ENCODE data around the gene KIF27.
"Not testable (repeated sequence)": the region's sequence is repeated elsewhere in the genome, so short reads cannot be mapped to it uniquely, and the experiment has no call there.

KIF27 gene

GRCh38 chr9:83815120-83815519 lies 106.1 kb downstream of the KIF27 start:
- not testable (repeated sequence) for H3K4me3 ChIP-seq (ENCODE audit: low read depth in 1 of 5, low read length in 5 of 5); H3K4me1 ChIP-seq (ENCODE audit: control insufficient read depth in 5 of 5, insufficient read depth in 5 of 5, low read length in 5 of 5); H3K36me3 ChIP-seq (ENCODE audit: control insufficient read depth in 5 of 5, insufficient read depth in 5 of 5, low read length in 5 of 5); H3K27me3 ChIP-seq (ENCODE audit: control insufficient read depth in 5 of 5, insufficient read depth in 4 of 5, low read length in 5 of 5); H3K9ac ChIP-seq (ENCODE audit: low read length in 5 of 5); H3K27ac ChIP-seq (ENCODE audit: low read depth, low read length); H3K9me3 ChIP-seq (ENCODE audit: control insufficient read depth in 5 of 5, low read length in 5 of 5)

- not testable (repeated sequence) for H3K9me3 ChIP-seq (ENCODE audit: control insufficient read depth in 5 of 5, low read length in 5 of 5); H3K4me3 ChIP-seq (ENCODE audit: low read depth in 1 of 5, low read length in 5 of 5); H3K9ac ChIP-seq (ENCODE audit: low read length in 5 of 5); H3K36me3 ChIP-seq (ENCODE audit: control insufficient read depth in 5 of 5, insufficient read depth in 5 of 5, low read length in 5 of 5); H3K27me3 ChIP-seq (ENCODE audit: control insufficient read depth in 5 of 5, insufficient read depth in 4 of 5, low read length in 5 of 5); H3K27ac ChIP-seq (ENCODE audit: low read depth, low read length); H3K4me1 ChIP-seq (ENCODE audit: control insufficient read depth in 5 of 5, insufficient read depth in 5 of 5, low read length in 5 of 5)
Measured at GRCh38 chr9:83809213-83809612, 112.0 kb downstream of the KIF27 start.

GRCh38 chr9:83804454-83804853 lies 116.8 kb downstream of the KIF27 start:
- not testable (repeated sequence) for H3K27me3 ChIP-seq (ENCODE audit: control insufficient read depth in 5 of 5, insufficient read depth in 4 of 5, low read length in 5 of 5); H3K36me3 ChIP-seq (ENCODE audit: control insufficient read depth in 5 of 5, insufficient read depth in 5 of 5, low read length in 5 of 5); H3K9ac ChIP-seq (ENCODE audit: low read length in 5 of 5); H3K4me3 ChIP-seq (ENCODE audit: low read depth in 1 of 5, low read length in 5 of 5); H3K27ac ChIP-seq (ENCODE audit: low read depth, low read length); H3K4me1 ChIP-seq (ENCODE audit: control insufficient read depth in 5 of 5, insufficient read depth in 5 of 5, low read length in 5 of 5); H3K9me3 ChIP-seq (ENCODE audit: control insufficient read depth in 5 of 5, low read length in 5 of 5)

- H3K9ac ChIP-seq (ENCODE audit: low read length in 5 of 5); H3K9me3 ChIP-seq (ENCODE audit: control insufficient read depth in 5 of 5, low read length in 5 of 5); H3K27me3 ChIP-seq (ENCODE audit: control insufficient read depth in 5 of 5, insufficient read depth in 4 of 5, low read length in 5 of 5); H3K4me3 ChIP-seq (ENCODE audit: low read depth in 1 of 5, low read length in 5 of 5); H3K4me1 ChIP-seq (ENCODE audit: control insufficient read depth in 5 of 5, insufficient read depth in 5 of 5, low read length in 5 of 5); H3K27ac ChIP-seq (ENCODE audit: low read depth, low read length): not testable (repeated sequence)
- peaks cover 3 to 11% (median 7%) of the 10 kb centered on the region in 5 donors for H3K36me3 ChIP-seq (ENCODE audit: control insufficient read depth in 5 of 5, insufficient read depth in 5 of 5, low read length in 5 of 5)
Measured at GRCh38 chr9:83803941-83804340, 117.3 kb downstream of the KIF27 start.

- no peak overlapping the region for H3K27ac ChIP-seq (ENCODE audit: low read depth, low read length)
- H3K4me1 ChIP-seq (ENCODE audit: control insufficient read depth in 5 of 5, insufficient read depth in 5 of 5, low read length in 5 of 5), result no peaks in the 10 kb centered on the region
- H3K4me3 ChIP-seq (ENCODE audit: low read depth in 1 of 5, low read length in 5 of 5), result no peak overlapping the region
- no peak overlapping the region for H3K9ac ChIP-seq (ENCODE audit: low read length in 5 of 5)
- no peaks in the 10 kb centered on the region for H3K9me3 ChIP-seq (ENCODE audit: control insufficient read depth in 5 of 5, low read length in 5 of 5)
- H3K36me3 ChIP-seq (ENCODE audit: control insufficient read depth in 5 of 5, insufficient read depth in 5 of 5, low read length in 5 of 5), result peaks cover 10 to 25% (median 20%) of the 10 kb centered on the region in 5 donors
- no peaks in the 10 kb centered on the region for H3K27me3 ChIP-seq (ENCODE audit: control insufficient read depth in 5 of 5, insufficient read depth in 4 of 5, low read length in 5 of 5)
Measured at GRCh38 chr9:83800236-83801033, 120.8 kb downstream of the KIF27 start.

GRCh38 chr9:83794051-83794450 lies 127.2 kb downstream of the KIF27 start:
- H3K4me3 ChIP-seq (ENCODE audit: low read depth in 1 of 5, low read length in 5 of 5), result no peak overlapping the region
- no peaks in the 10 kb centered on the region for H3K27me3 ChIP-seq (ENCODE audit: control insufficient read depth in 5 of 5, insufficient read depth in 4 of 5, low read length in 5 of 5)
- H3K36me3 ChIP-seq (ENCODE audit: control insufficient read depth in 5 of 5, insufficient read depth in 5 of 5, low read length in 5 of 5), result peaks cover 10 to 32% (median 23%) of the 10 kb centered on the region in 5 donors
- no peak overlapping the region for H3K27ac ChIP-seq (ENCODE audit: low read depth, low read length)
- no peak overlapping the region for H3K9ac ChIP-seq (ENCODE audit: low read length in 5 of 5)
- no peaks in the 10 kb centered on the region for H3K4me1 ChIP-seq (ENCODE audit: control insufficient read depth in 5 of 5, insufficient read depth in 5 of 5, low read length in 5 of 5)
- no peaks in the 10 kb centered on the region for H3K9me3 ChIP-seq (ENCODE audit: control insufficient read depth in 5 of 5, low read length in 5 of 5)

GRCh38 chr9:83792746-83793145 lies 128.5 kb downstream of the KIF27 start:
- H3K36me3 ChIP-seq (ENCODE audit: control insufficient read depth in 5 of 5, insufficient read depth in 5 of 5, low read length in 5 of 5), result peaks cover 4 to 22% (median 12%) of the 10 kb centered on the region in 5 donors
- no peaks in the 10 kb centered on the region for H3K4me1 ChIP-seq (ENCODE audit: control insufficient read depth in 5 of 5, insufficient read depth in 5 of 5, low read length in 5 of 5)
- no peak overlapping the region for H3K27ac ChIP-seq (ENCODE audit: low read depth, low read length)
- H3K4me3 ChIP-seq (ENCODE audit: low read depth in 1 of 5, low read length in 5 of 5), result no peak overlapping the region
- no peaks in the 10 kb centered on the region for H3K9me3 ChIP-seq (ENCODE audit: control insufficient read depth in 5 of 5, low read length in 5 of 5)
- H3K27me3 ChIP-seq (ENCODE audit: control insufficient read depth in 5 of 5, insufficient read depth in 4 of 5, low read length in 5 of 5), result no peaks in the 10 kb centered on the region
- no peak overlapping the region for H3K9ac ChIP-seq (ENCODE audit: low read length in 5 of 5)
